Measurements from ENCODE around the gene ABHD16A.

DNA sequence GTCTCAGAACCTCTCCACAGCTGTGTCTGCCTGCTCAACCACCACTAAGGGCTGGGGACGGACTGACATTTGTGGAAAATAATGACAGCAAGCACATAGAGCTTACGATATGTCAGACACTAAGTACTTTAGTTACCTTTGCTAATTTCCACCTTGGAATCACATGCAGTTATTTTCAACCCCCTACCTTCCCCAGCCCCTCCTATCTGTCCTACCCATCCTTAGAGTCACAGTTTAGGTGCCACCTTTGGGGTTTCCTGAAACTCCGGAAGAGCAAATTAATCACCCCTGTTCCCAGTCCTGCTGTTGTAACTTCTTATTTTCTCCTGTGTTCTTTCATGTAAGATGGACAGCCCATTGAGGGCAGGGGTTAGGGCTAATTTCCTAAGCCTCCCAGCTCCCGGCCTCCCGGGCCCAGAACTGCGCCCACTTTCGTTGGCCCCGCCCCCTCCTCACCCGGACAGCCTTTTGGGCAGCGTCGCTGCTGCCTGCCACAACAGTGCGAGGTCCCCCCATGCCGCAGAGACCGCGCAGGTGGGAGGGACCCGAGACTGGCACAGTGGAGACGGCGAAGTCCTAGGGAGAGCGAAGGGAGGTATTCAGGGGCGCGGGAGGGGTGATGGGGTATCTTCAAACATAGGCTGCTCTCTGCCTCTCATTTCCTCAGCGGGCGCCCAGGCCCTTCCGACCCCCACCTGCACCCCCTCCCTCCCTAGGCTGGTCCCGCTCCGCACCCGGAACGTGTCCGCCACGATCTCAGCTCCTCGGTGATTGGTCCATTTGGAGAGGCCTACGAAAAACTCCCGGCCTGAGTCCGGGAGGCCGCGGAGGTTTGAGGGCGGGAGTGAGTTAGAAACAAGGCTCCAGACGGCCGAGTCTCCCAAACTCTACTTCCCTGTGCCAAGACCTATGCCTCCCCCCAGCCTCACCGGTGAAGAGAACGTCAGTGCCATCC lies 24.9 kb upstream of the ABHD16A start:
- no peak for TF ChIP-seq POLR2AphosphoS5 (IDR thresholded peaks at IDR 0.05; ENCODE audit: insufficient read depth, low read depth, low read length)
- TF ChIP-seq, protein P1, sequence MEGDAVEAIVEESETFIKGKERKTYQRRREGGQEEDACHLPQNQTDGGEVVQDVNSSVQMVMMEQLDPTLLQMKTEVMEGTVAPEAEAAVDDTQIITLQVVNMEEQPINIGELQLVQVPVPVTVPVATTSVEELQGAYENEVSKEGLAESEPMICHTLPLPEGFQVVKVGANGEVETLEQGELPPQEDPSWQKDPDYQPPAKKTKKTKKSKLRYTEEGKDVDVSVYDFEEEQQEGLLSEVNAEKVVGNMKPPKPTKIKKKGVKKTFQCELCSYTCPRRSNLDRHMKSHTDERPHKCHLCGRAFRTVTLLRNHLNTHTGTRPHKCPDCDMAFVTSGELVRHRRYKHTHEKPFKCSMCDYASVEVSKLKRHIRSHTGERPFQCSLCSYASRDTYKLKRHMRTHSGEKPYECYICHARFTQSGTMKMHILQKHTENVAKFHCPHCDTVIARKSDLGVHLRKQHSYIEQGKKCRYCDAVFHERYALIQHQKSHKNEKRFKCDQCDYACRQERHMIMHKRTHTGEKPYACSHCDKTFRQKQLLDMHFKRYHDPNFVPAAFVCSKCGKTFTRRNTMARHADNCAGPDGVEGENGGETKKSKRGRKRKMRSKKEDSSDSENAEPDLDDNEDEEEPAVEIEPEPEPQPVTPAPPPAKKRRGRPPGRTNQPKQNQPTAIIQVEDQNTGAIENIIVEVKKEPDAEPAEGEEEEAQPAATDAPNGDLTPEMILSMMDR (IDR thresholded peaks at IDR 0.05; ENCODE audit: extremely low read depth in 1 of 2, insufficient read depth in 1 of 2, low read depth in 1 of 2, low read length in 2 of 2), result no peak
